Epithelial cell of alveolus of lung (primary cell): ENCODE data around the gene ATP2B3. TPM values are rescaled to one million over a fixed set of nuclear protein-coding genes. Genes with fewer than 3 reads are reported as not detected.

Experiments used
- total RNA-seq: library from RNA; depleted of rRNA; stranded (reverse); fragments of >200 nt; gene quantifications from 2 replicates; pipeline ENCODE4 v1.2.1, GENCODE V29; 2015

ATP2B3 gene
- not detected in 2 replicates for total RNA-seq

DNA sequence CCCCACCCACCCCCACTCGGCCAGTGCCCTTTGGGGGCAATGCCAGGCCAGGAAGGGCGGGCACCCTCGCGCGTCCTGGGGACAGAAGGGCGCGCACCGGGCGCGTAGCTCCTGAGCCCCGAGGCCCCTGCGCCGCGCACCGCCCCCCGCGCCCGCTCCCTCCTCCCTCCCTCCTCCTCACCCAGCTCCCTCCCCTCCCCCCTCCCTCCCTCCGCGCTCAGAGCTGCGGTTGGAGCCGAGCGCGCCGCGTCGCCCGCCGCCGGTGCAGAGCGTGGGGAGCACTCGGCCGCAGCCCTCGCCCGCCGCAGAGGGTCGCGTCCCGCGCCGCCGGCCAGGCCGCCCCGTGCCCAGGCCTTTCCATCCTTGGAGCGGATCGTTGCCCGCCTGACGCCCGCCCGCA, at the start of gene ATP2B3:
TSS of gene ATP2B3 (plus strand) at position 220 of the 400 bp plus-strand sequence. CDS start 18,606 bp downstream, outside the sequence.

DNA sequence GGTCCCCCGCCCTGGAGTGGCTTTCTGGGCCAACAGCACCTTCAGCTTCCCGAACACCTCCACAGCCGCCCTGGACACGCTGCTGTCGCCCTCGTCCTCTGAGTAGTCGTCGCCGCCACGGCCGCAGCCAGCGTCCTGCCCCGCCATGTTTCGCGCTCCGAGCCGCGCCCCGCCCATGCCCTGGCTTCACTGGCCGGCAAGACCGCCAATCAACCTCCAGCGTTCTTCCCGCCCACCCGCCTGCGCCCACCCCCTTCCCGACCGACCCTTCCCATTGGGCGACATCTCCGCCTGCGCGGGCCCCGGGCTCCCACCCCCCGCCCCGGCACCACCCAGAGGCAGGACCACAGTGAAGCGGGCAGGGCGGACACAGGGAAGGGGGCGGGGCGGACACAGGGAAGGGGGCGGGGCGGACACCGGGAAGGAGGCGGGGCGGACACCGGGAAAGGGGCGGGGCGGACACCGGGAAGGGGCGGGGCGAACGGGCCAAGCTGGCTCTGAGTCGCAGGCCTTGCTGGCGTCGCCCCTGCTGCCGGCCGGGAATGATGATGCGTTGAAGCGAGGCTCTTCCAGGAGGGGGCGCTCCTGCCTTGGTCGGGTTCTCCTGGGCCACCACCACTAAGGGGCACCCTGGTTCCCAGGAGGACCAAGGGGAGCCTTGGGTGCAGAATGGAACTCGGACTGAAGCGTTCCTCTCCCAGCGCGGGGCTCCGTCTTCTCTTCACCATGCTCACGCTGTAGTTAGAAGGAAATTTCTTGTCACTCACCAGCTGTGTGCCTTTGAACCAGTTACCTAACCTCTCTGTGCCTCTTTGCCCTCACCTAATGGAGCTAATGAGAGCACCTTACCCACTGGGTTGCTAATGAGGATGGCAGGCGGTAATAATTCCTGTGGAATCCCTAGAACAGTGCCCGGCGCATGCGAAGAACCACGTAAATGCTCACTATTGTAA, 46.8 kb upstream of the ATP2B3 start, which contains the start of gene HAUS7:
TSS of gene HAUS7 (minus strand) at position 166 of the 953 bp plus-strand sequence. CDS start at position 147, 19 bp downstream.

DNA sequence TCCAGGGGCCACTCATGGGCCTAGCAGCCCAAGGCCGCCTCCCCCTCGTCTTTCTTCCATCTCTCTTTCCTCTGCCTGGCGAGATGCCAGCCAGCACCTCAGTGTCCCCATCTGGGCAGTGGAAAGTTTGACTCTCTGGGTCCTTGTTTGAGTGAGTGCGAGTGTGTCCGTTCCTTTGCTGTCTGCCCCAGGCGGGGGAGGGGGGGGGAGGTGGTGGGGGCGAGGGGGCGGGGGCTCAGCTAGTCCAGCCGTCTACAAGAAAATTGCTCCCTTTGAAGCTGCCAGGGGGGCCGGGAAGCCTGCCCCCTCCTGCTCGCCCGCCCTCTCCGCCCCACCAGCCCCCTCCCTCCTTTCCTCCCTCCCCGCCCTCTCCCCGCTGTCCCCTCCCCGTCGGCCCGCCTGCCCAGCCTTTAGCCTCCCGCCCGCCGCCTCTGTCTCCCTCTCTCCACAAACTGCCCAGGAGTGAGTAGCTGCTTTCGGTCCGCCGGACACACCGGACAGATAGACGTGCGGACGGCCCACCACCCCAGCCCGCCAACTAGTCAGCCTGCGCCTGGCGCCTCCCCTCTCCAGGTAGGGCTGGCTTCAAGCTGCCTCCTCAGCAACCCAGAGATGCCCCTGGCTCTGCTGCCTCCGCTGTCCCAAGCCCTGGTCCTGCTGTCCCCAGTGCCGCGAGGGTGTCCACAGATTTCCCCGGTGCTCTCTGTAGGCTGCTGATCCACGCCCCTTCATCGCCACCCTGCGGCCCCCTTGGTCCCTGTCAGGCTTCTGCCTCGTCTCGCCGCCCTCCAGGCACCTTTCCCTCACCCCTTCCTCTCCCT, 22.7 kb upstream of the ATP2B3 start, which contains the start of gene BGN:
TSS of gene BGN (plus strand) at position 440 of the 821 bp plus-strand sequence. CDS start 9,652 bp downstream, outside the sequence.

DNA sequence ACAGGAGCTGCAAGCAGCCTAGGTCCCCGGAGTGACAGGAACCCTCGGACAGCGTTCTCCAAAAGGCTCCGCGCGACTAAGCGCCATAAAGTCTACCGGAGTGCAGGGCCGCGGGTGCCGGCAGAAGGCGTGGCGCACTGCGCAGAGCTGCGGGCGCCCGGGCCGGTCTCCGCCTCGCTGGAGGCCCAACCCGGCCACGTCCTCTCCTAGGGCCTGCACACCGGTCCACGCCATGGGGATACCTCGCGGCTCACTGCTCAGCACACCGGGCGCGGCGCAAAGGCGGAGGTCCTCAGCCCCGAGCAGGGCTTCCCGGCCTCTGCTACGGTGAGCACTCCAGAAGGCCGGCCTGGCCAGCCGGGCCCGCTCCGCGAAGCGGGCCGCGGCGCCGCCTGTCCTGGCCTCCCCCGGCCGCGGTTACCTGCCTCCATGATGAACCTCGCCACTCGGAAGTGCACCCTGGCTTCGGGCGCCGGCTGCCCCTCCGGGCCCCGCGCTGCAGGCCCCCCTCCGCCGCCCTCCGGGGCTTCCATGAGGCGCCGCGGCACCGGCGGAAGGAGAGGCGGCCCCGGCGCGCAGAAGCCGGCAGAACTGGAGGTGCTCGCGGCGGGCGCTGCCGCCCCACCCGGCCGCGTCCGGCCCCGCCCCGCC, 81.2 kb downstream of the ATP2B3 start, which contains the start of gene CCNQ:
TSS of gene CCNQ (minus strand) at position 599 of the 651 bp plus-strand sequence. CDS start at position 533, 66 bp downstream.

Other genes starting within 250 kb of the ATP2B3 start
- not detected in 2 replicates for gene PNMA6F, start 195.9 kb upstream of the ATP2B3 start, total RNA-seq
- 8.1 and 14.2 TPM in 2 replicates for gene ZNF275, start 183.5 kb upstream of the ATP2B3 start, total RNA-seq
- not detected in 2 replicates for gene PNMA6E, start 116.3 kb upstream of the ATP2B3 start, total RNA-seq
- gene ZFP92, start 106.2 kb upstream of the ATP2B3 start, total RNA-seq: 0.32 and 0.39 TPM in 2 replicates
- 0.13 TPM in 1 of 2 replicates, not detected in the other for gene TREX2, start 71.6 kb upstream of the ATP2B3 start, total RNA-seq
- gene HAUS7, start 47.1 kb upstream of the ATP2B3 start, total RNA-seq: 11.8 and 27.9 TPM in 2 replicates
- gene BGN, start 22.7 kb upstream of the ATP2B3 start, total RNA-seq: 37.9 and 67.1 TPM in 2 replicates
- 20.4 and 40.1 TPM in 2 replicates for gene CCNQ, start 81.5 kb downstream of the ATP2B3 start, total RNA-seq
- gene DUSP9, start 129.6 kb downstream of the ATP2B3 start, total RNA-seq: 0.32 and 0.39 TPM in 2 replicates
- gene PNCK, start 156.2 kb downstream of the ATP2B3 start, total RNA-seq: 2.0 TPM in 1 of 2 replicates, not detected in the other
- 9.1 and 29.3 TPM in 2 replicates for gene SLC6A8, start 170.3 kb downstream of the ATP2B3 start, total RNA-seq
- gene BCAP31, start 206.7 kb downstream of the ATP2B3 start, total RNA-seq: 76.3 and 111 TPM in 2 replicates
- 14.0 and 14.5 TPM in 2 replicates for gene ABCD1, start 207.2 kb downstream of the ATP2B3 start, total RNA-seq
- 1.4 and 4.2 TPM in 2 replicates for gene PLXNB3, start 246.6 kb downstream of the ATP2B3 start, total RNA-seq